H9 (cell line): Measurements from ENCODE around the gene LRFN3. TPM values are rescaled to one million over a fixed set of nuclear protein-coding genes. Genes with fewer than 3 reads are reported as not detected.

ENCODE experiments used
- DNase-seq: peaks from one replicate; pipeline ENCODE4 v3.0.0-alpha.2; 2017
- H2AFZ ChIP-seq: one replicate; pipeline ENCODE4 v1.6.1; 2013; ENCODE audit warnings: mild to moderate bottlenecking, low read length, control low read depth, moderate library complexity
- H2AK5ac ChIP-seq: 2 replicates; pipeline ENCODE4 v1.6.1; 2013; ENCODE audit warnings: low read length, control low read depth, mixed read lengths; ENCODE audit not compliant: insufficient read length
- H2BK120ac ChIP-seq: one replicate; pipeline ENCODE4 v1.6.1; 2013; ENCODE audit warnings: low read depth, mild to moderate bottlenecking, low read length, control low read depth, inconsistent platforms; ENCODE audit not compliant: poor library complexity, severe bottlenecking
- H2BK12ac ChIP-seq: 2 replicates; pipeline ENCODE4 v1.6.1; 2013; ENCODE audit warnings: low read length, control low read depth, mixed read lengths, low read depth; ENCODE audit not compliant: insufficient read length
- H2BK15ac ChIP-seq: 2 replicates; pipeline ENCODE4 v1.6.1; 2013; ENCODE audit warnings: low read depth, low read length, control low read depth
- H2BK20ac ChIP-seq: one replicate; pipeline ENCODE4 v1.6.1; 2013; ENCODE audit warnings: low read depth, mild to moderate bottlenecking, low read length, control low read depth, inconsistent platforms; ENCODE audit not compliant: poor library complexity, severe bottlenecking
- H2BK5ac ChIP-seq: 2 replicates; pipeline ENCODE4 v1.6.1; 2013; ENCODE audit warnings: low read length, control low read depth, mixed read lengths; ENCODE audit not compliant: insufficient read length
- H3K14ac ChIP-seq: 2 replicates; pipeline ENCODE4 v1.6.1; 2013; ENCODE audit warnings: low read length, control low read depth; ENCODE audit not compliant: insufficient read depth
- H3K18ac ChIP-seq: 2 replicates; pipeline ENCODE4 v1.6.1; 2013; ENCODE audit warnings: low read depth, mild to moderate bottlenecking, mixed read lengths, low read length, control low read depth; ENCODE audit not compliant: insufficient read length
- H3K23ac ChIP-seq: 2 replicates; pipeline ENCODE4 v1.6.1; 2013; ENCODE audit warnings: low read length, control low read depth, mixed read lengths, low read depth; ENCODE audit not compliant: insufficient read length
- H3K23me2 ChIP-seq: 2 replicates; pipeline ENCODE4 v1.6.1; 2013; ENCODE audit warnings: low read depth, mild to moderate bottlenecking, mixed read lengths, low read length, control low read depth; ENCODE audit not compliant: insufficient read length, poor library complexity, severe bottlenecking
- H3K27ac ChIP-seq: 2 replicates; pipeline ENCODE4 v1.5.1; 2013; ENCODE audit warnings: low read length, control low read depth, mixed read lengths, low read depth; ENCODE audit not compliant: insufficient read length
- H3K27me3 ChIP-seq: 2 replicates; pipeline ENCODE4 v1.6.1; 2013; ENCODE audit warnings: low read length, control low read depth, inconsistent platforms; ENCODE audit not compliant: insufficient read depth
- H3K4ac ChIP-seq: 2 replicates; pipeline ENCODE4 v1.6.1; 2013; ENCODE audit warnings: low read depth, mild to moderate bottlenecking, control low read depth, inconsistent platforms, low read length, moderate library complexity
- H3K4me1 ChIP-seq: 2 replicates; pipeline ENCODE4 v1.6.1; 2013; ENCODE audit warnings: low read length, control low read depth, inconsistent platforms; ENCODE audit not compliant: insufficient read depth
- H3K4me2 ChIP-seq: 2 replicates; pipeline ENCODE4 v1.6.1; 2013; ENCODE audit warnings: low read length, control low read depth, mixed read lengths; ENCODE audit not compliant: insufficient read length, insufficient read depth
- H3K56ac ChIP-seq: 2 replicates; pipeline ENCODE4 v1.6.1; 2013; ENCODE audit warnings: low read depth, mild to moderate bottlenecking, mixed read lengths, low read length, control low read depth; ENCODE audit not compliant: insufficient read length
- H3K79me1 ChIP-seq: 2 replicates; pipeline ENCODE4 v1.6.1; 2013; ENCODE audit warnings: low read depth, mild to moderate bottlenecking, moderate library complexity, low read length, control low read depth, inconsistent platforms; ENCODE audit not compliant: insufficient read depth, poor library complexity, severe bottlenecking
- H3K79me2 ChIP-seq: 2 replicates; pipeline ENCODE4 v1.6.1; 2013; ENCODE audit warnings: low read length, control low read depth, inconsistent platforms; ENCODE audit not compliant: insufficient read depth
- H3K9ac ChIP-seq: 2 replicates; pipeline ENCODE4 v1.6.1; 2013; ENCODE audit warnings: low read length, control low read depth, mixed read lengths; ENCODE audit not compliant: insufficient read length; ENCODE audit errors: extremely low read depth
- H3K9me3 ChIP-seq: one replicate; pipeline ENCODE4 v1.6.1; 2013; ENCODE audit warnings: low read depth, low read length, inconsistent platforms; ENCODE audit not compliant: control insufficient read depth
- H3T11ph ChIP-seq: one replicate; pipeline ENCODE4 v1.6.1; 2013; ENCODE audit warnings: mild to moderate bottlenecking, low read length, control low read depth, inconsistent platforms
- H4K20me1 ChIP-seq: one replicate; pipeline ENCODE4 v1.6.1; 2013; ENCODE audit not compliant: control insufficient read depth, insufficient read length, insufficient read depth
- H4K5ac ChIP-seq: 2 replicates; pipeline ENCODE4 v1.6.1; 2013; ENCODE audit warnings: low read depth, mild to moderate bottlenecking, mixed read lengths, low read length, control low read depth; ENCODE audit not compliant: insufficient read length
- H4K8ac ChIP-seq: replicated peaks from 2 replicates; pipeline ENCODE4 v1.6.1; 2013; ENCODE audit warnings: low read length, control low read depth, mixed read lengths, low read depth; ENCODE audit not compliant: insufficient read length
- H4K91ac ChIP-seq: 2 replicates; pipeline ENCODE4 v1.6.1; 2013; ENCODE audit warnings: low read depth, mild to moderate bottlenecking, moderate library complexity, mixed read lengths, low read length, control low read depth; ENCODE audit not compliant: insufficient read length
- H3K27ac Mint-ChIP-seq, 3 experiments: 2 replicates in 2 of 3; 3 replicates in 1 of 3; pipeline ENCODE4 v1.8.0; 2020 to 2021; ENCODE audit warnings: mixed read lengths in 3 of 3, mild to moderate bottlenecking in 1 of 3, moderate library complexity in 1 of 3
- H3K27me3 Mint-ChIP-seq: 2 replicates; pipeline ENCODE4 v1.8.0; 2021; ENCODE audit warnings: low read depth, mild to moderate bottlenecking, moderate library complexity, mixed read lengths
- H3K36me3 Mint-ChIP-seq, 3 experiments: 2 replicates in 2 of 3; 3 replicates in 1 of 3; pipeline ENCODE4 v1.8.0; 2020 to 2021; ENCODE audit warnings: low read depth in 3 of 3, mixed read lengths in 3 of 3; ENCODE audit not compliant: insufficient read depth in 1 of 3
- H3K4me1 Mint-ChIP-seq, 2 experiments: 2 replicates each; pipeline ENCODE4 v1.8.0; 2020; ENCODE audit warnings: mixed read lengths in 2 of 2
- H3K4me3 Mint-ChIP-seq, 2 experiments: 2 replicates in 1 of 2; 3 replicates in 1 of 2; pipeline ENCODE4 v1.8.0; 2020 to 2021; ENCODE audit warnings: mild to moderate bottlenecking in 2 of 2, mixed read lengths in 2 of 2, moderate library complexity in 1 of 2
- H3K9me3 Mint-ChIP-seq, 2 experiments: 2 replicates in 1 of 2; 3 replicates in 1 of 2; pipeline ENCODE4 v1.8.0; 2020; ENCODE audit warnings: mild to moderate bottlenecking in 2 of 2, mixed read lengths in 2 of 2, moderate library complexity in 1 of 2
- CTCF ChIP-seq: fragments of 200-600 bp; sonication (generic); conservative IDR thresholded peaks from 3 replicates; pipeline ENCODE4 v1.8.0; 2021; ENCODE audit warnings: antibody characterized with exemption, mild to moderate bottlenecking
- WGBS: extraction: QIAGEN DNeasy Blood & Tissue Kit; methylation state at CpG from one replicate; pipeline ENCODE4 v1.1.7; 2013; ENCODE audit warnings: missing lambda C conversion rate, low lambda C conversion rate, mixed read lengths; ENCODE audit not compliant: insufficient read length; ENCODE audit errors: extremely low coverage; 5-methylcytosine and 5-hydroxymethylcytosine counted together
- total RNA-seq: library from RNA; stranded (reverse); gene quantifications from 2 replicates; pipeline ENCODE4 v1.2.1, GENCODE V29; 2021

The LRFN3 gene
- total RNA-seq, 1 experiment from 2014 or later = 20.5 TPM

GRCh38 chr19:35897706-35898451 lies 38.3 kb upstream of the LRFN3 start:
- no peaks in the 10 kb centered on the region for H3K9me3 Mint-ChIP-seq
- Histone ChIP-seq H3K23me2 (peaks cover 6% of the 10 kb centered on the region), H3T11ph (no peak overlapping the region), H3K4ac (no peak overlapping the region), H3K27me3 (no peaks in the 10 kb centered on the region), H2BK15ac (no peak overlapping the region), H2BK12ac (no peak overlapping the region), H2AFZ (no peak overlapping the region), H3K4me1 (peaks cover 5% of the 10 kb centered on the region; the same call in 1 of the 2 replicates), H3K9me3 (no peaks in the 10 kb centered on the region), H2AK5ac (no peak overlapping the region), H2BK20ac (no peak overlapping the region), H3K9ac (no peak overlapping the region), H3K23ac (no peak overlapping the region), H2BK120ac (no peak overlapping the region), H3K27ac (no peak overlapping the region), H3K18ac (no peak overlapping the region), H2BK5ac (no peak overlapping the region), H3K79me1 (peaks cover 3% of the 10 kb centered on the region), H3K4me2 (no peak overlapping the region), H4K20me1 (no peaks in the 10 kb centered on the region), H4K91ac (no peak overlapping the region), H3K79me2 (no peaks in the 10 kb centered on the region), H3K14ac (no peak overlapping the region), H4K5ac (no peak overlapping the region), H3K56ac (no peak overlapping the region), H4K8ac (no peak overlapping the region)
- H3K4me1 Mint-ChIP-seq = peaks cover 10 to 23% of the 10 kb centered on the region in 2 experiments
- no peak for DNase-seq
- H3K27me3 Mint-ChIP-seq = peaks cover 5% of the 10 kb centered on the region
- peaks cover 13 to 41% (median 36%) of the 10 kb centered on the region in 3 experiments; a peak in 6 of 7 replicates for H3K36me3 Mint-ChIP-seq
- H3K27ac Mint-ChIP-seq = peak overlapping the region in 1 of 3 experiments; percentile 81; a peak in 1 of 7 replicates
- WGBS = no CpG with 5 or more reads among the region's 13 CpGs
- H3K4me3 Mint-ChIP-seq = peak overlapping the region; percentile 74 to 90
- no peak for TF ChIP-seq CTCF
